Keratinocyte (primary cell): ENCODE results near the gene MAN1C1. TPM values are rescaled to one million over a fixed set of nuclear protein-coding genes. Genes with fewer than 3 reads are reported as not detected.

Experiments used
- DNase-seq: peaks from one replicate; pipeline ENCODE4 v3.0.0-alpha.2; 2011; ENCODE audit warnings: low read depth, missing footprints, low spot score
- FAIRE-seq: peaks from 2 replicates; lab custom pipeline; 2011; peaks lifted over from hg19 to GRCh38; lab: Jason Lieb, UNC
- H2AFZ ChIP-seq: 2 replicates; pipeline ENCODE4 v1.6.0; 2012; ENCODE audit warnings: low read length, control low read depth, inconsistent platforms; ENCODE audit not compliant: control insufficient read depth
- H3K27ac ChIP-seq: 2 replicates; pipeline ENCODE4 v1.5.1; 2011; ENCODE audit warnings: low read length; ENCODE audit not compliant: control insufficient read depth, insufficient read depth
- H3K27me3 ChIP-seq: 3 replicates; pipeline ENCODE4 v1.6.0; 2011; ENCODE audit warnings: low read length; ENCODE audit not compliant: control insufficient read depth, insufficient read depth; ENCODE audit errors: extremely low read depth
- H3K36me3 ChIP-seq, 2 experiments: 2 replicates in 1 of 2; 3 replicates in 1 of 2; pipeline ENCODE4 v1.5.1; 2011; ENCODE audit warnings: low read length in 2 of 2, mild to moderate bottlenecking in 1 of 2; ENCODE audit not compliant: control insufficient read depth in 2 of 2, insufficient read depth in 2 of 2; ENCODE audit errors: extremely low read depth in 1 of 2
- H3K4me1 ChIP-seq: 3 replicates; pipeline ENCODE4 v1.5.1; 2011; ENCODE audit warnings: low read length; ENCODE audit not compliant: control insufficient read depth, insufficient read depth; ENCODE audit errors: extremely low read depth
- H3K4me2 ChIP-seq: 3 replicates; pipeline ENCODE4 v1.6.0; 2011; ENCODE audit warnings: low read depth, low read length; ENCODE audit not compliant: control insufficient read depth, insufficient read depth; ENCODE audit errors: extremely low read depth
- H3K4me3 ChIP-seq, 3 experiments: fragments of 200-600 bp in 1 of 3; sonication (generic) in 1 of 3; 2 replicates in 2 of 3; 3 replicates in 1 of 3; pipeline ENCODE4 v1.5.1; 2011 to 2016; ENCODE audit warnings: low read length in 3 of 3, mild to moderate bottlenecking in 3 of 3, control low read depth in 2 of 3, inconsistent platforms in 1 of 3, low read depth in 1 of 3, mixed read lengths in 1 of 3, mixed run types in 1 of 3, moderate library complexity in 1 of 3; ENCODE audit not compliant: control insufficient read depth in 2 of 3, insufficient read depth in 2 of 3; ENCODE audit errors: extremely low read depth in 1 of 3
- H3K79me2 ChIP-seq: 2 replicates; pipeline ENCODE4 v1.6.0; 2012; ENCODE audit warnings: low read length; ENCODE audit not compliant: control insufficient read depth, insufficient read depth
- H3K9ac ChIP-seq: 3 replicates; pipeline ENCODE4 v1.6.0; 2011; ENCODE audit warnings: low read length; ENCODE audit not compliant: control insufficient read depth, insufficient read depth; ENCODE audit errors: extremely low read depth
- H3K9me1 ChIP-seq: 3 replicates; pipeline ENCODE4 v1.6.0; 2011; ENCODE audit warnings: low read length; ENCODE audit not compliant: control insufficient read depth, insufficient read depth; ENCODE audit errors: extremely low read depth
- H3K9me3 ChIP-seq: 2 replicates; pipeline ENCODE4 v1.5.1; 2012; ENCODE audit warnings: low read depth, low read length; ENCODE audit not compliant: control insufficient read depth
- H4K20me1 ChIP-seq: 3 replicates; pipeline ENCODE4 v1.6.0; 2011; ENCODE audit warnings: low read length; ENCODE audit not compliant: control insufficient read depth, insufficient read depth; ENCODE audit errors: extremely low read depth
- CTCF ChIP-seq, 3 experiments: IDR thresholded peaks in 1 of 3; conservative IDR thresholded peaks in 1 of 3; optimal IDR thresholded peaks in 1 of 3; 2 replicates in 2 of 3; 3 replicates in 1 of 3; pipeline versions ENCODE3 to v1.5.1; 2011; ENCODE audit warnings: low read length in 3 of 3, mild to moderate bottlenecking in 3 of 3, moderate library complexity in 2 of 3, control low read depth in 1 of 3, inconsistent platforms in 1 of 3; ENCODE audit not compliant: insufficient read depth in 2 of 3; ENCODE audit errors: extremely low read depth in 1 of 3
- EZH2 ChIP-seq: IDR thresholded peaks from one replicate; pipeline ENCODE4 v1.6.1; 2012; ENCODE audit warnings: inconsistent platforms, mild to moderate bottlenecking, low read length, moderate library complexity
- dilution Hi-C: fragments of 300-500 bp; cut with MboI; formaldehyde crosslinking; loops from one replicate; pipeline ENCODE4 v1.7.0; 2020; ENCODE audit warnings: low sequenced_read_pairs; ENCODE audit not compliant: extremely low pct_ligation_motif_present
- polyA minus RNA-seq, 3 experiments: library from RNA; depleted of rRNA, polyadenylated mRNA; stranded (reverse); fragments of >200 nt; gene quantifications; 1 replicate in 1 of 3; 2 replicates in 1 of 3; 3 replicates in 1 of 3; pipeline ENCODE4 v1.2.3, GENCODE V29; 2011
- polyA plus RNA-seq, 5 experiments: library from polyadenylated mRNA; depleted of rRNA in 3 of 5; stranded (reverse) in 3 of 5; stranded (forward) in 1 of 5; unstranded in 1 of 5; fragments of >200 nt; gene quantifications; 1 replicate in 1 of 5; 2 replicates in 3 of 5; 3 replicates in 1 of 5; pipeline versions ENCODE4 v1.2.1 to v1.2.3, GENCODE V29; 2011 to 2012; ENCODE audit warnings: missing spikeins in 2 of 5, low read depth in 1 of 5, low replicate concordance in 1 of 5

The MAN1C1 gene
- 0.07 to 0.27 TPM in 2 of 3 replicates, not detected in the other for polyA plus RNA-seq
- polyA plus RNA-seq (2011; ENCODE audit: low read depth): 0.27 TPM
- 0.06 and 0.08 TPM in 2 replicates for polyA plus RNA-seq (2011; cell fraction: cytosol; rRNA removed)
- polyA plus RNA-seq (2011; cell fraction: nucleus; rRNA removed): 0.16 TPM in 1 of 2 replicates, not detected in the other
- 0.09 and 0.24 TPM in 2 replicates for polyA plus RNA-seq (2012; ENCODE audit: low replicate concordance)
- 0.03 to 0.13 TPM in 2 of 3 replicates, not detected in the other for polyA minus RNA-seq
- not detected for polyA minus RNA-seq (2011; cell fraction: cytosol; rRNA and poly(A)+ RNA removed)
- polyA minus RNA-seq (2011; cell fraction: nucleus; rRNA and poly(A)+ RNA removed): not detected in 2 replicates

- FAIRE-seq: no peak
- H3K4me1 ChIP-seq: peaks cover 3% of the 10 kb centered on the region
- TF ChIP-seq CTCF (optimal IDR thresholded peaks at IDR 0.05 in 1 of 3, IDR thresholded peaks at IDR 0.05 in 1 of 3, conservative IDR thresholded peaks at IDR 0.05 in 1 of 3; ENCODE audit: extremely low read depth in 1 of 3, insufficient read depth in 2 of 3, low read length in 3 of 3) (no peak), EZH2 (peak; percentile 52)
- H3K27ac ChIP-seq: no peak within 1 kb of the TSS
- no peaks in the 10 kb centered on the region for H4K20me1 ChIP-seq
- peak within 1 kb of the TSS; percentile 28 for H2AFZ ChIP-seq
- H3K36me3 ChIP-seq: no peaks in the 10 kb centered on the region
- H3K79me2 ChIP-seq: no peaks in the 10 kb centered on the region
- H3K9ac ChIP-seq: no peak within 1 kb of the TSS
- peaks cover 66% of the 10 kb centered on the region for H3K27me3 ChIP-seq
- no peak for DNase-seq
- H3K4me2 ChIP-seq: peak within 1 kb of the TSS; percentile 81
- dilution Hi-C loops: no loop called here
- no peaks in the 10 kb centered on the region for H3K9me1 ChIP-seq
- no peaks in the 10 kb centered on the region for H3K9me3 ChIP-seq
- H3K4me3 ChIP-seq: peak within 1 kb of the TSS; percentile 45 to 66 (median 49)
These were observed at the start of gene MAN1C1 for GRCh38 chr1:25616095-25616986. MAN1C1 (plus strand) TSS chr1:25616791; CDS start chr1:25617798, 1,007 bp downstream.

- Histone ChIP-seq H3K4me2 (peak overlapping the region; percentile 76), H3K9me1 (no peaks in the 10 kb centered on the region), H3K9me3 (no peaks in the 10 kb centered on the region), H3K4me3 (no peak overlapping the region), H3K36me3 (peaks cover 10 to 15% of the 10 kb centered on the region in 2 experiments), H4K20me1 (no peaks in the 10 kb centered on the region), H3K4me1 (peaks cover 42% of the 10 kb centered on the region), H3K9ac (peak overlapping the region; percentile 79), H2AFZ (no peak overlapping the region), H3K27me3 (no peaks in the 10 kb centered on the region), H3K27ac (peak overlapping the region; percentile 95), H3K79me2 (no peaks in the 10 kb centered on the region)
- peak; percentile 23 for FAIRE-seq
- no peak for DNase-seq
- dilution Hi-C loops: no loop called here
- TF ChIP-seq EZH2: no peak
- TF ChIP-seq CTCF (optimal IDR thresholded peaks at IDR 0.05 in 1 of 3, IDR thresholded peaks at IDR 0.05 in 1 of 3, conservative IDR thresholded peaks at IDR 0.05 in 1 of 3; ENCODE audit: extremely low read depth in 1 of 3, insufficient read depth in 2 of 3, low read length in 3 of 3): no peak
These were observed 48.9 kb upstream of the MAN1C1 start for GRCh38 chr1:25567710-25568089.
